ENCODE results near the gene ESX1.
"Not testable (repeated sequence)": the region's sequence is repeated elsewhere in the genome, so short reads cannot be mapped to it uniquely, and the experiment has no call there.

The ESX1 gene
- 0 to 0.04 (median 0) reads per million in 3 experiments for total RNA-seq

DNA sequence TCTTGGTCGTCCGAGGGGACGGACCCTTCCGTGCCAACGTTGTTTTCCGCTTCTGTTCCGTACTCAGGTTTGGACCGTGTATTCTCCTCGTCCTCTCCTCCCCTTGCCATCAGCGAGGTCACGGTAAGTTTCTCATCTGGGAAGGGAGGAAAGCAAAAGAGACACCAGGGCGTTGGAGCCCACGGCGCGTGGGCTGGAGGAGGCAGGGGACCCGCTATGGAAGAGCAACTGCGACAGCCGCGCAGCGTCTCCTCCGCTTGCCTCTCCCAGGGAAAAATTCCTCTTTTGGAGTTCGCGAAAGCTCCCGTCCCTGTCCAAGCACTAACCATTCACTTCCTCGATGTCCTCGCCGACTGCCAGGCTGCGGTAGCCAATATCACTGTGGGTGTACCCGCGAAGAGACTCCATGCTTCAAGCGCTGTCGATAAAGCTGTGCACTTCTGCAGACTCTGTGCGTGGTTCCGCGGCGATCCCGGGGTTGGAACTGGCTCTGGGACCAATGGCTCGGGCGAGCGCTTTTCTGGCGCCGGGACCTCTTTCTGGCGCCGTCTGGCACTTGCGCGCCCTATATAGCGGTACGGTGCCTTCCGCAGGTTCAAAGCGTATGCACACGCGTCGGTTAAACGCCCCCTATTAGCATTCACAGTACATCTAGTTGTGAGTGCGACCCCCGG lies at the start of gene ESX1:
Gene ESX1, minus strand, starts transcription at position 492 of the 674 bp plus-strand sequence. Its CDS starts 84 bp downstream, at position 408.
- no peak for DNase-seq

GRCh38 chrX:104295636-104296035 lies 40.9 kb upstream of the ESX1 start:
- DNase-seq = no peak

GRCh38 chrX:104288961-104289360 lies 34.2 kb upstream of the ESX1 start:
- no peak for DNase-seq

- no peak for DNase-seq
These were observed 33.5 kb upstream of the ESX1 start for GRCh38 chrX:104288269-104288668.

DNA sequence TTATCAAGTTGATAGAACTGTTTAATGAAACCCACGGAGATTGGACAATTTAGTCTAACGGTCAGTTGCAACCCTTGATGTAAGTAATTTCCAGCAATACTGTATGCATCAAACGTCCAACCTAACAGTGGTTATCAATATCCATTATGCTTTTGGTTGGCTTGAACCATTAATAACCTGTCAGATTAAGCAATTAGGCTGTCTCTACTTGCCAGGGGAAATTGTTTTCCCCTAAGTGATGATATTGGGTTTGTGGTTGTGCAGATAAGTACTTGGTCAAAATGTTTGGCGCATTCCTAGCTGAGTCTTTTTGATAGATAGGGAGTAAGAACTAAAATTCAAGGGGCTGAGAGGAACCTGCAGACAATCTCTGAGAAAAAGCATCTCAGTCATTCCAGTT lies 30.5 kb upstream of the ESX1 start:
- DNase-seq = no peak

DNA sequence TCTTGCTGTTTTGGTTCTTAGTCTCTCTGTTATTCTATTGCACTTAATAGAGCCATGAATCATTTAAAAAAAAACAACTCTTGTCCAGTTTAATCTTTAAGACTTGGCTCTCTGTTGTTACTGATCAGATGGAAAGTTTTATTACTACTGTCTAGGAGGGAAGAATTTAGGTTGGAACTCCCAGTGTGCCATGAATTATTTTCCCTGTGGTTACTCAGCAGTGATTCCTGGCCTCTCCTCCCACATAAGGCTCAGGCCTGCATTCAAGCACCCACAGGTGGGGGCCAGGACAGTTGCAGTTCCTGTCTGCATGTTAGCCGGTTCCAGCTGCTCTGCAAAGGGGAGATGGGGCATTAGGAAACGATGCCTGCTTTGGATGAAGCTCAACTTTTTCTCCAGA lies 29.8 kb upstream of the ESX1 start:
- DNase-seq = no peak

- no peak for DNase-seq
These were observed 27.5 kb upstream of the ESX1 start for GRCh38 chrX:104282166-104282725.

DNA sequence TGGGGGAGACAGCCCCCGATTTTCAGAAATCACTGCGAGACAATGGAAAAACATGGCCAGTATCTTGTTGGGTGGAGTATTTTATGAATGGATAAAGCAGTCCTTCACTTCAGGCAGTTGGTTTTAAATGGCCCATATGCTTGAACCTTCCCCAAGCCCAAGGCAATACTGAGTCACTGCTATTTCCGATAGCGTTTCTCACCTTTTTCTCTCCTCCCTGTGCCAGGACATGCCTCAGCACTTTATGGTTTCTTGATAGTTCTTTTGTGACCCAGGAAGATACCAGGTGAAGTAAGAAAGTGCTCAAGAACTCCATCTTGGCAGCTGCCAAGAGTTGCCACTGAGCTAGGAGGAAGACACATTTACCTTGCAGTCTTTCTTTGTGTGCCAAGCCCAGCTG lies 26.8 kb upstream of the ESX1 start:
- no peak for DNase-seq

- no peak for DNase-seq
These were observed 25.9 kb upstream of the ESX1 start for GRCh38 chrX:104280609-104281008.

GRCh38 chrX:104270916-104271512 lies 16.3 kb upstream of the ESX1 start:
- DNase-seq = no peak

DNA sequence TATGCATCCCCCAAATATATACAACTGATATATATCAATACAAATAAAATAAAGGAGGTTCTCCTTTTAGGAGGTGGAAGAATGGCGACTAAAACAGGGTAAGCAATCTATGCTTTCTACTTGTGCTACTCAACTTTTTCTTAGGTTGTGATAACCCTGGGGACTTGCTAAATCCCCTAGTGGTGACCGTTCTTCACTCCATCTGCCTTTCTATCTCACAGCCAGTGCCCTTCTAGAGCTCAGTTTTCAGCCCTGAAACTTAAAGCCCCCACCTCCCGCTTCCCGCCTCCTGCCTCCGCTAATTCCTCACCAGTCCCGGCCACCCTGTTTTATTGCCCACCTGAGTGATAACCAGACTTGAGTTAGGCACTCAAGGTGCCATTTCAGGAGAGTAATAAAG lies 15.5 kb upstream of the ESX1 start:
- DNase-seq = no peak

DNA sequence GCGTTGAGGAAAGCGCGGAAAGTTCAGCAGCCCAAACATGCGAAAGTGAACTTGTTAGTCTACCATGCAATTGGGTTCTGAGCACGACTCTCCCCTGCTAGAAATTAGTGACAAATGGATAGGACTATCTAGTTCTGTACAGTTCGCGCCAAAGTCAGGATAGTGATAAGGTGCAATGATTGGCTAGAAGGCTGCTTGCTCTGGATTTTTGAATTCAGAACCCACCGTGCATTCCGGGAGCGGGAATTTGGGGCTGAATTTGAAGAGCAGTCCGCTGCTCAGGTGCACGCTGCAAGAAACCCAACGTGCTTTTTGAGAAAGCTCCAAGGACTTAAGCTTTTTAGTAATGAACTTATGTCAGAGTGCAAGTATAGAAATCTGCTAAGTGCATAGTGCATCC lies 732 bp upstream of the ESX1 start:
- DNase-seq = no peak

- no peak for DNase-seq
These were observed 929 bp downstream of the ESX1 start for GRCh38 chrX:104253567-104254441.

GRCh38 chrX:104250470-104250869 lies 4.3 kb downstream of the ESX1 start:
- no peak for DNase-seq

DNA sequence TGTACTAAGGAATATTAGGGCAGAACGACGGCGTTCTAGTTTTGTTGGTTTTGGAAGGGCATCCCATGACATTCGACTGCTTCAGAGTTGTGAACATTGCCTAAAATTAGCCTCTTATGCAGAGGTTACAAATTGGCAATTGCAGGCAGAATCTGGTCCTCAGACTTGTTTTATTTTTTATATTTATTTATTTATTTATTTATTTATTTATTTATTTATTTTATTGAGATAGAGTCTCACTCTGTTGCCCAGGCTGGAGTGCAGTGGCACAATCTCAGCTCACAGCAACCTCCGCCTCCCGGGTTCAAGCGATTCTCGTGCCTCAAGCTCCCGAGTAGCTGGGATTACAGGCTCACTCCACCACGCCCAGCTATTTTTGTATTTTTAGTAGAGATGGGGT lies 24.7 kb downstream of the ESX1 start:
- DNase-seq = not testable (repeated sequence)

DNA sequence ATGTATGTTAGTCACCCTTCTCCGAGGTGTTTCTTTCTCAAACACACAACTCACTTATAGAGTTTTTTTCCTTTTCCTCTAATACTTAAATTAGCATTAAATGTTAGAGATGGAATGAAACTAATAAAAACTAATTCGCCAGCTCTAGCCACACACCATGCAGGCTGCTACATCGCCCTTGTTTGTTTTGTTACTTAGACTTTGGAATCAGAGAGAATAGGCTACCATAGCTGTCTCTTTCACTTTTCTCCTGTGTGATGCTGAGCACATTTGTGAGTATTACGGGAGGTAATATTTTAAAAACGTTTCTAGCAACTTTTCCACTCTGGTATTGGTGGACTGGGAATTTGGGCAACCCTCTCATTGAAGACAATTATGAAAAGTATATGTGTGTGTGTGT lies 43.5 kb downstream of the ESX1 start:
- no peak for DNase-seq

DNA sequence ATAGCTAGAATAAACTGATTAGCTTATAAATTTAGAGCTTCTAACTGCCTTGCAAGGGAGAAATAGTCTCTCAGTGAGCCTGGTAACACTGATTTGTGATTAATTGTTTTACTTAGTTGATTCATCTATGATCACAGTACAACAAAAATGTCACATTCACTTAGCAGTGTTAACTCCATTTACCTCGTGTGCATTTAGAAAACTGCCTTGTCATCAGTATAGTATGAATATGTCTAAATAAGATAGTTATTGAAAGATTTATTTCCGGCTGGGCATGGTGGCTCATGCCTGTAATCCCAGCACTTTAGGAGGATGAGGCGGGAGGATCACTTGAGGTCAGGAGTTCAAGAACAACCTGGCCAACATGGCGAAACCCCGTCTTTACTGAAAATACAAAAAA lies 49.2 kb downstream of the ESX1 start:
- no peak for DNase-seq
